ENCODE data around the gene PGLYRP2.

The PGLYRP2 gene

DNA sequence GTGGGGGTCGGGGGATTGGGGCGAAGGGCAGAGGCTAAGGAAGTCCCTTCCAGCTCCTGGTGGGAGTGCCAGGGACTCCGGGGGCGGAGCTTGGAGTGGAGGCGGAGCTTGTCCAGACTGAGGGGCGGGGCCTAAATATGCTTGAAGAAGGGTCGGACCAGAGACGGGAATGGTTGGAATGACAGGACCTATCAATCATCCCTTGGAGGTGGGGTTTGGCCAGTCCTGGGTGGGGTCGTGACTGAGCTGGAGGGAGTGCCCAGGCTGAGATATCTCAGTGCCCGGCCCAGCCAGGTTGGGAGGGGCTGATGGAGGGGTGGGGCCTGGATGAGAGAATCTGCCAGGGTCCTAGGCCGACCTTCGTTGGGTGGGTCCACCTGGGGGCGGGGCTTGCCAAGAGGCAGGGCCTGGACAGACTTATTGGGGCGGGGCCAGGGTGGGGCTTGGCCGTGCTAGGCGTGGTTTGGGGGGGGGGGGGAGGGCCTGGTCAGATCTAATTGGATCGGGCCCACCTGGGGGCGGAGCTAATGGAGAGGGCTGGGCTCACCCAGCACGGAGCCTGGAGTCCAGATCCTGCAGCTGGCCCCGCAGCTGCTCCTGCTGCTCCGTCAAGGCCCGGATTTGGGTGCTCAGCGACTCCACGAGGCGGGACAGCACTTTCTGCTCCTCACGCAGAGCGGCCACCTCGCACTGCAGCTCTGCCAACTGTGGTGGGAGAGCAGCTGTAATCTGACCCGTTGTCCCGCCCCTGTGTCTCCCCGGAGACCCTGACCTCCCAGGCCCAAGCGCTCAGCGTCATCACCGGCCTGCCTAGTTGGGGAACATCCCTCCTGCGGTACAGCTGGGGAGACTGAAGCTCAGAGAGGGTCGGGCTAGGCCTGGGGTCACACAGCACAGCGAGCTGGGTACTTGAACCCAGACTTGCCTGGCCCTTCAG, 26.9 kb downstream of the PGLYRP2 start:
- Histone ChIP-seq H2AK5ac (ENCODE audit: low read length) (no peak overlapping the region), H3K4me1 (ENCODE audit: control insufficient read depth in 1 of 2, insufficient read depth in 2 of 2, low read length in 2 of 2) (peaks cover 11 to 12% of the 10 kb centered on the region in 2 experiments), H3K14ac (ENCODE audit: low read length) (no peak overlapping the region), H3K23ac (ENCODE audit: low read length) (no peak overlapping the region), H3K36me3 (ENCODE audit: control insufficient read depth in 1 of 2, insufficient read depth in 2 of 2, low read length in 2 of 2) (no peaks in the 10 kb centered on the region), H3K4me2 (ENCODE audit: low read length) (peak overlapping the region; percentile 56), H2BK5ac (ENCODE audit: low read depth, low read length, poor library complexity) (no peak overlapping the region), H3K9ac (ENCODE audit: low read length) (no peak overlapping the region), H3K79me2 (ENCODE audit: control insufficient read depth, insufficient read depth, low read length, poor library complexity) (no peaks in the 10 kb centered on the region), H3K27me3 (ENCODE audit: insufficient read depth, low read length) (peaks cover 30% of the 10 kb centered on the region), H4K8ac (ENCODE audit: low read depth, low read length) (no peak overlapping the region), H4K12ac (ENCODE audit: low read depth, low read length) (no peak overlapping the region), H4K91ac (ENCODE audit: low read depth, low read length) (no peak overlapping the region), H3K18ac (ENCODE audit: low read length) (no peak overlapping the region), H2BK12ac (ENCODE audit: low read length) (no peak overlapping the region), H3K27ac (ENCODE audit: low read depth, low read length) (no peak overlapping the region), H2AFZ (ENCODE audit: insufficient read depth, low read length, poor library complexity) (peak overlapping the region; percentile 30), H3K4me3 (ENCODE audit: low read depth, low read length) (peak overlapping the region; percentile 0), H2BK120ac (ENCODE audit: insufficient read depth, low read length, poor library complexity) (no peak overlapping the region), H3K79me1 (ENCODE audit: low read length) (no peaks in the 10 kb centered on the region), H3K9me3 (ENCODE audit: insufficient read depth, low read depth, low read length) (peaks cover 28% of the 10 kb centered on the region), H3K4ac (ENCODE audit: low read depth, low read length) (no peak overlapping the region)
- DNase-seq, result peak; percentile 31 to 52
- no CpG with 5 or more reads among the region's 37 CpGs for WGBS (ENCODE audit: extremely low coverage, insufficient coverage, insufficient read length)

- Histone ChIP-seq H3K9me3 (ENCODE audit: insufficient read depth, low read depth, low read length) (peaks cover 21% of the 10 kb centered on the region), H3K27me3 (ENCODE audit: insufficient read depth, low read length) (peaks cover 15% of the 10 kb centered on the region), H3K23ac (ENCODE audit: low read length) (no peak overlapping the region), H3K79me1 (ENCODE audit: low read length) (no peaks in the 10 kb centered on the region), H4K91ac (ENCODE audit: low read depth, low read length) (no peak overlapping the region), H3K4ac (ENCODE audit: low read depth, low read length) (no peak overlapping the region), H4K8ac (ENCODE audit: low read depth, low read length) (peak overlapping the region; percentile 63), H2BK120ac (ENCODE audit: insufficient read depth, low read length, poor library complexity) (no peak overlapping the region), H3K79me2 (ENCODE audit: control insufficient read depth, insufficient read depth, low read length, poor library complexity) (no peaks in the 10 kb centered on the region), H4K12ac (ENCODE audit: low read depth, low read length) (peak overlapping the region; percentile 47), H3K27ac (ENCODE audit: low read depth, low read length) (no peak overlapping the region), H2BK12ac (ENCODE audit: low read length) (no peak overlapping the region), H3K18ac (ENCODE audit: low read length) (no peak overlapping the region), H3K4me3 (ENCODE audit: low read depth, low read length) (no peak overlapping the region), H3K9ac (ENCODE audit: low read length) (no peak overlapping the region), H2AK5ac (ENCODE audit: low read length) (no peak overlapping the region), H3K4me2 (ENCODE audit: low read length) (peak overlapping the region; percentile 68), H2AFZ (ENCODE audit: insufficient read depth, low read length, poor library complexity) (peak overlapping the region; percentile 15), H3K14ac (ENCODE audit: low read length) (no peak overlapping the region), H3K4me1 (ENCODE audit: control insufficient read depth in 1 of 2, insufficient read depth in 2 of 2, low read length in 2 of 2) (peaks cover 8 to 11% of the 10 kb centered on the region in 2 experiments), H3K36me3 (ENCODE audit: control insufficient read depth in 1 of 2, insufficient read depth in 2 of 2, low read length in 2 of 2) (no peaks in the 10 kb centered on the region), H2BK5ac (ENCODE audit: low read depth, low read length, poor library complexity) (no peak overlapping the region)
- DNase-seq, result no peak
- WGBS (ENCODE audit: extremely low coverage, insufficient coverage, insufficient read length), result 100% methylated on average over 1 of the region's 1 CpG
These were observed 28.8 kb downstream of the PGLYRP2 start for GRCh38 chr19:15450528-15450890.

DNA sequence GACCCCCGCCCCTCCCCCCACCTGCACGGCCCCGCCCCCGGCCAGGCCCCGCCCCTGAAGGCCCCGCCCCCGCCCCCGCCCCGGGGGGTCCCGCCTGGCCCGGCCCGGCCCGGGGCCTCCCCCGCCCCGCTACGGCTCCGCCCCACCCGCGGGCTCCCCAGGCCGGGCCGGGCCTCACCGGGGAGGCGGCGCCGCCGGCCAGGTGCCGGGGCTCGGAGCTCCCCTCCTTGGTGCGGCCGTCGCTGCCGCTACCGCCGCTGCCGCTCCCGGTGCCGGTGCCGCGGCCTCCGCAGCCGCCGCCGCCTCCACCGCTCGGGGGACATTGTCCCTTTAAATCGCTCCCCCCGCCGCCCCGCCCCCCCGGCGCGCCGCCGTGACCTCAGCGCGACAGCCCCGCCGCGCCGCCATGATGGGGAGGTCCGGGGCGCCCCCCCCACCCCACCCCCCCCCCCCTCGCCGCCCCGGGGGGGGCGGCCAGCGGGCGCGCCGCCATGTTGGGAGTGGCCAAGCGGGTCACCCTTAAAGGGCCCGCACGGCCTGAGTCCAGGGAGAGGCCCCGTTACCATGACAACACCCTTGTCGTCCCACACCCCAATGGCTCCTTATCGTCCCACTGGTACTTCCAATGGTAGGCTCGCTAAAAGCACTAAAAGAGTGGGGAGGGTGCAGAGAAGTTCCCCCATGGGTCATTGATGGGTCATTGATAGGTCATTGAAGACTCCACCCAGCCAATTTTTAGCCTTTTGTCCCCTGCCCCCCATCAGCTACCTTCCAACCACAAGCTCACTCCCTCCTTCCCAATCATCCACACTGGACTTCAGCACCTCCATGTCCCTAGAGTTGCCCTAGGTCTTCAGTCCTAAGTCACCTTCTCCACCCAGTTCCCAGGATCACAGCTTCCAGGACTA, 29.4 kb downstream of the PGLYRP2 start, which contains the start of gene WIZ:
Gene WIZ (minus strand): TSS at position 337 of the 908 bp plus-strand sequence. CDS start 1,649 bp downstream, outside the sequence.
- peak; percentile 35 to 70 for DNase-seq
- Histone ChIP-seq H3K18ac (ENCODE audit: low read length) (peak within 1 kb of the TSS; percentile 39), H3K4me2 (ENCODE audit: low read length) (peak within 1 kb of the TSS; percentile 90), H2AFZ (ENCODE audit: insufficient read depth, low read length, poor library complexity) (peak within 1 kb of the TSS; percentile 90), H2BK120ac (ENCODE audit: insufficient read depth, low read length, poor library complexity) (no peak within 1 kb of the TSS), H4K91ac (ENCODE audit: low read depth, low read length) (peak within 1 kb of the TSS; percentile 91), H3K36me3 (ENCODE audit: control insufficient read depth in 1 of 2, insufficient read depth in 2 of 2, low read length in 2 of 2) (no peaks in the 10 kb centered on the region), H2BK12ac (ENCODE audit: low read length) (peak within 1 kb of the TSS; percentile 60), H3K4me1 (ENCODE audit: control insufficient read depth in 1 of 2, insufficient read depth in 2 of 2, low read length in 2 of 2) (peaks cover 8 to 11% of the 10 kb centered on the region in 2 experiments), H2BK5ac (ENCODE audit: low read depth, low read length, poor library complexity) (no peak within 1 kb of the TSS), H3K9ac (ENCODE audit: low read length) (peak within 1 kb of the TSS; percentile 8), H3K27ac (ENCODE audit: low read depth, low read length) (no peak within 1 kb of the TSS), H2AK5ac (ENCODE audit: low read length) (peak within 1 kb of the TSS; percentile 50), H3K23ac (ENCODE audit: low read length) (no peak within 1 kb of the TSS), H4K8ac (ENCODE audit: low read depth, low read length) (peak within 1 kb of the TSS; percentile 83), H3K79me1 (ENCODE audit: low read length) (no peaks in the 10 kb centered on the region), H3K4me3 (ENCODE audit: low read depth, low read length) (peak within 1 kb of the TSS; percentile 77), H3K27me3 (ENCODE audit: insufficient read depth, low read length) (peaks cover 12% of the 10 kb centered on the region), H4K12ac (ENCODE audit: low read depth, low read length) (peak within 1 kb of the TSS; percentile 55), H3K4ac (ENCODE audit: low read depth, low read length) (peak within 1 kb of the TSS; percentile 27), H3K79me2 (ENCODE audit: control insufficient read depth, insufficient read depth, low read length, poor library complexity) (no peaks in the 10 kb centered on the region), H3K9me3 (ENCODE audit: insufficient read depth, low read depth, low read length) (peaks cover 21% of the 10 kb centered on the region), H3K14ac (ENCODE audit: low read length) (peak within 1 kb of the TSS; percentile 32)
- WGBS (ENCODE audit: extremely low coverage, insufficient coverage, insufficient read length), result no CpG with 5 or more reads among the region's 77 CpGs

All from trophoblast cell (in vitro differentiated cells and primary cell).